Mammary epithelial cell (primary cell): Measurements from ENCODE around the gene PLEKHM3.

Source experiments
- EZH2 ChIP-seq: IDR thresholded peaks from 2 replicates; pipeline ENCODE4 v1.6.1; 2012; ENCODE audit warnings: low read length, inconsistent platforms, borderline replicate concordance
- TF ChIP-seq, protein P1 (sequence below), 2 donors: IDR thresholded peaks in 1 of 2; conservative IDR thresholded peaks in 1 of 2; 2 replicates each; pipeline ENCODE4 v1.5.1; 2011 to 2012; ENCODE audit warnings: inconsistent platforms in 2 of 2, low read length in 2 of 2, mild to moderate bottlenecking in 2 of 2, control low read depth in 1 of 2, low read depth in 1 of 2; ENCODE audit not compliant: insufficient read depth in 1 of 2; ENCODE audit errors: extremely low read depth in 1 of 2

DNA sequence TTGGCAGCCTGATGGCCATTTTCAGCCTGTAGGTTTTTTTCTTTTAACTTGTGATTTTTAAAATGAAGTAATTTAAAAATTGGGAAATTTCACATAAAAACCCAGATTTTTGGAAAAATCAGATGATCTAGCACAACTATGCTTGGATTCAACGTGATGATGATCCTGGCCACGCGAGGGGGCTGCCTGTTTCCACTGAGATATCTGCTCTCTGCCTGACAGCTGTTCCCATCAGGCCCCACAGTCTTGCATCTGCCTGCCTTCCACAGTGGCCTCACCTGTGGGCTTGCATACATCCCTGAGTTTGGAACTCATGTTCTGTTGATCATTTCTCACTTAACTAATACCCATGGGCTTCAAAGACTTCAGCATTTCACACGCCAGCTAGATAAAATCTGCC, 163.5 kb downstream of the PLEKHM3 start:
- no peak for TF ChIP-seq EZH2
- TF ChIP-seq, protein P1, sequence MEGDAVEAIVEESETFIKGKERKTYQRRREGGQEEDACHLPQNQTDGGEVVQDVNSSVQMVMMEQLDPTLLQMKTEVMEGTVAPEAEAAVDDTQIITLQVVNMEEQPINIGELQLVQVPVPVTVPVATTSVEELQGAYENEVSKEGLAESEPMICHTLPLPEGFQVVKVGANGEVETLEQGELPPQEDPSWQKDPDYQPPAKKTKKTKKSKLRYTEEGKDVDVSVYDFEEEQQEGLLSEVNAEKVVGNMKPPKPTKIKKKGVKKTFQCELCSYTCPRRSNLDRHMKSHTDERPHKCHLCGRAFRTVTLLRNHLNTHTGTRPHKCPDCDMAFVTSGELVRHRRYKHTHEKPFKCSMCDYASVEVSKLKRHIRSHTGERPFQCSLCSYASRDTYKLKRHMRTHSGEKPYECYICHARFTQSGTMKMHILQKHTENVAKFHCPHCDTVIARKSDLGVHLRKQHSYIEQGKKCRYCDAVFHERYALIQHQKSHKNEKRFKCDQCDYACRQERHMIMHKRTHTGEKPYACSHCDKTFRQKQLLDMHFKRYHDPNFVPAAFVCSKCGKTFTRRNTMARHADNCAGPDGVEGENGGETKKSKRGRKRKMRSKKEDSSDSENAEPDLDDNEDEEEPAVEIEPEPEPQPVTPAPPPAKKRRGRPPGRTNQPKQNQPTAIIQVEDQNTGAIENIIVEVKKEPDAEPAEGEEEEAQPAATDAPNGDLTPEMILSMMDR (conservative IDR thresholded peaks at IDR 0.05 in 1 of 2, IDR thresholded peaks at IDR 0.05 in 1 of 2; ENCODE audit: extremely low read depth in 1 of 2, insufficient read depth in 1 of 2, low read depth in 1 of 2, low read length in 2 of 2) = no peak
